NCI-H146 treated with DMSO at 0.1 percent for 48 hours (cell line): ENCODE results near the gene ACACA.
"Not testable (repeated sequence)": the region's sequence is repeated elsewhere in the genome, so short reads cannot be mapped to it uniquely, and the experiment has no call there.

Experiments
- DNase-seq: peaks from one replicate; lab custom pipeline; 2025; ENCODE audit not compliant: unreplicated experiment; lab: John Stamatoyannopoulos, UW

Gene ACACA

DNA sequence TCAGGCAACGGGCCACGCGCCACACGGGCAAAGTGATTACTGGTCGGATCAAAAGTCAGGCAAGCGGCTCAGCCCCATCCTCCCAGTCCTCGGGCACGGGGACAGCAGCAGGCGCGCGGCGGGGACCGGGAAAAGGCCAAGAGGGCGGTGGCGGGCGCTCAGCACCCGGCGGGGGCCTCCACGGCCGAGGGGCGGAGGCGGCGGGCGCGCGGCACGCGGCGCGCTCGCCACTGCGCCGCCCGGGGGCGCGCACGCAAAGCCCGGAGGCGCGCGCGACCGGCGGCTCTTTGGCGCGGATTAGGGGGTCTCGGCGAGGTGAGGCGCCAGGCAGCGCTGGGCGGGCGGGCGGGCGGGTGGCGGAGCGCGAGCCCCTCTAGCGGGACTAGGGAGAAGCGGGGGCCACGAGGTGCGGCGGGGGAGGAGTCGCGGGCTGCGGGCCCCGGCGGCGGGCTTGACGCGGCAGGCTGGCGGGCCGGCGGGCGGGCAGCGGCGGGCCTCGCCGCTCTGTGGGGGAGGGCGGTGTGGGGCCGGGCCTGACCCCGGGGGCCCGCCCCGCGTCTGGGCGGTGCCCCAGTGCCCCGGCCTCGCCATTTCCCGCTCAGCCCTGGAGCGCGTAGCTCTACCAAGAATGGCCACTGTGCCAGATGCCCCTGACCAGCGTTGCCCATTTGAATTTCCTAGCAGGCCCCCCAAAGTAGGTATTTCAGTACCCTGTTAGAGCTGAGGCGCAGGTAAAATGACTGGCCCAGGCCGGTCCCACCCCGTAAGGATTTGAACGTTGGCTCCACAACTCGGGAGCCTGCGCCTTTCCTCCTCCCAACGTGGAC is at the start of gene ACACA, which contains the start of gene TADA2A:
ACACA (minus strand) TSS at position 202 of the 827 bp plus-strand sequence. CDS start 537 bp downstream, outside the sequence.
TADA2A (plus strand) TSS at position 252 of the 827 bp plus-strand sequence. CDS start 4,480 bp downstream, outside the sequence.
- DNase-seq = peak; percentile 45

- no peak for DNase-seq
These were observed 43.5 kb upstream of the ACACA start for GRCh38 chr17:37450112-37450511.

DNA sequence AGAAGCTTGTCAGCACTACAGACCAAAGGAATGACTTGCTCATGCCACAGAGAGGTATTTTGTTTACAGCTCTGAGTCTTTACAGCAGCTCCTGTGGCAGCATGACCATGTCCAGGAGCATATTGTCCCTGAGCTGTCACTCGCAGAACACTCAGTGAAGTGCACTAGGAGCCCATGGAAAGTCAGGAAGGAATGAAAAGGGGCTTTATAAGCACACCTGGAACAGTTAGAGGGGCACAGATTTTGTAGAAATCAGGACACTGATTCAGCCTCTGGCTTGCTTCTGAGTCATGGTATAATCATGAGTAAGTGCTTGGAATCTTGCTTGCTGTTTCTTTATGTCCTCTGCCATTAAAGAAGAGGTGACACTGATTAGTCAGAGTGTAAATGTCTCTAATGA is 41.0 kb upstream of the ACACA start:
- no peak for DNase-seq

GRCh38 chr17:37446027-37446426 is 39.4 kb upstream of the ACACA start:
- DNase-seq = peak; percentile 14

DNA sequence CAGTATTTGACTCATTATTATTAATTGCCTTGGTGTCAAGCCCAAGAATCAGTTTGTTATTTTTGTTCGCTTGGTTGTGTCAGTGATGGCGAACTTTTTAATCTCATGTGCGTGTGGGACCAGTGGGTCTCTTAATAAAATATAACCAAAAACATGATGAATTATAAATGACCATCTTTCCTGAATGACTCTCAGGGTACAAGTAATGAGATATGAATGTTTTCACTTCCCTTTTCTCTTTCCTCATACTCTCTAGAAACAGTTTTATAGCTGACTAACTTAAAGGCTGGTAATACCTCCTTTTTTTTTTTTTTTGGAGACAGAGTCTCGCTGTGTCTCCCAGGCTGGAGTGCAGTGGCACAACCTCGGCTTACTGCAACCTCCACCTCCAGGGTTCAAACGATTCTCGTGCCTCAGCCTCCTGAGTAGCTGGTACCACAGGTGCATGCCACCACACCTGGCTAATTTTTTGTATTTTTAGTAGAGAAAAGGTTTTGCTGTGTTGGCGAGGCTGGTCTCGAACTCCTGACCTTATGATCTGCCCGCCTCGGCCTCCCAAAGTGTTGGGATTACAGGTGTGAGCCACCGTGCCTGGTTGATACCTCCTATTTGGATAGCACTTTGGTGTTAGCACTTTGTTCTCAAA is 34.9 kb upstream of the ACACA start:
- DNase-seq = not testable (repeated sequence)

DNA sequence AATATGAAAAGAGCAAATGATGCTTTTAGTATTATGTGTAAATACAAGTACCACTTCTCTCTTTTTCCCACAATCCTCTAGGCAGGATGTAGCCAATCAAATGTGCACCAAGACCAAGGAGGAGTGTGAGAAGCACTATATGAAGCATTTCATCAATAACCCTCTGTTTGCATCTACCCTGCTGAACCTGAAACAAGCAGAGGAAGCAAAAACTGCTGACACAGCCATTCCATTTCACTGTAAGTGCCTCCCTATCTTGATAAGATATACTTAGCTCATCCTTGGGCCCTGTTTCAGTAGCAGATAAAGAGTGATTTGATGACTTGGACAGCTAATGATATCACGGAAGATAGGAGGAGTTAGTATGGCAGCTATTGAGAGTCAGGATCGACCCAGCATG is 33.8 kb upstream of the ACACA start:
- no peak for DNase-seq

DNA sequence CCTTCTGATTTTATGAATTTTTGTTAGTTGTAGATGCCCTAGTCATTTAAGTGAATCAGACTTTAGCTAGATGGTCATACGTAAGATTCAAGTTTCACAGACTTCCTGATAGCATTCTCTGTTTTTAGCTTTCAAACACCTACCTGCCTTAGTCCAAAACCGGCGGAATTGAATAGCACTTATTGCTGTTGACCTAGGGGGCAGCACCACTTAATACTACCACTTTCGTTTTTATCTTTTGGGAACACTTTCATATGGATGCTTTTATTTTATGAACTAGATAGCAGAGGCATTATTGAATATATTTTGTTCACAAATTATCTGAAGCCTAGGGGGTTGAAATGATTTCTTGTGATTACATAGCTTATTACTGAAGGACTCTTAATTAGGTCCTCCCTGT is 31.5 kb upstream of the ACACA start:
- DNase-seq = no peak

DNA sequence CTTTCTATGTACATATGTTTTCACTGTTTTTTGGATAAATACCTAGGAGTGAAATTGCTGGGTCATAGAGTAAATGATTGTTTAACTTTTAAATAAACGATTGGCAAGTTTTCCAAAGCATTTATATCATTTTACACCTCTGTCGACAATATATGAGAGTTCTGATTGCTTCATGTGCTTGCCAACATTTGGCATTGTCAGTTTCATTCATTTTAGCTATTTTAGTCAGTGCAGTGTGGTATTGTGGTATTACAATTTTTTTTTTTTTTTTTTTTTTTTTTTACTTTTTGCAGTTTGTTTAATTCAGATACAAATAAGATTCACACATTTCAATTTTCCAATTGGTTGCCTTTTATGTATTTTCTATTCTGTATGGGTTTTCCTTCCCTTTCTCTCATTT is 26.0 kb upstream of the ACACA start:
- DNase-seq = no peak

DNA sequence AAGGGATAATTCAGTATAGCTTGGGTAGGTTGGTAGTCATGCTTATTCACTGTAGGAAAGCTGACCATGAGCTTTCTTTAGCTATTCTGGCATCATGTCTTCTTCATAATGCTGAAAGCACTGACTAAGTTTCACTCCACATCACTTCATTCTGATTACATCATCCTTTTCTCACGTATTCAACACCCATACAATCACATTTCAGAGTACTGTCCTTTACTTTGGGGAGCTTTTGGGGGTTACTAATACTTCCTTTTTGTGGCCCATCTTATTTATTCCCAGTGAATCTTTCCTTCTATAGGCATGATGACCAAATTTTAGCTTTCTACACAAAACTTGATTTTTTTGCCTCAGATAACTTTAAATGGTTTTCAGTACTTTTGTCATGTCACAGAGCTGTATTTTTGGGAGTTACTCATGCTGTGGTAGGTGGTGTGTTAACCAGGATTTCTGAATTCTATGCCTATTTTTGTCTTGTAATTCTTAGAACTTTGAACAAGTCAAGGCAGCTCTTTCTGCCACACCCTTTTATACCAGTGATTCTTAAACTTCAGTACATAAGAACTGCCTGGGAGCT is 23.5 kb upstream of the ACACA start:
- no peak for DNase-seq

- DNase-seq = no peak
These were observed 22.8 kb upstream of the ACACA start for GRCh38 chr17:37429453-37429852.

GRCh38 chr17:37429039-37429438 is 22.4 kb upstream of the ACACA start:
- DNase-seq = no peak

DNA sequence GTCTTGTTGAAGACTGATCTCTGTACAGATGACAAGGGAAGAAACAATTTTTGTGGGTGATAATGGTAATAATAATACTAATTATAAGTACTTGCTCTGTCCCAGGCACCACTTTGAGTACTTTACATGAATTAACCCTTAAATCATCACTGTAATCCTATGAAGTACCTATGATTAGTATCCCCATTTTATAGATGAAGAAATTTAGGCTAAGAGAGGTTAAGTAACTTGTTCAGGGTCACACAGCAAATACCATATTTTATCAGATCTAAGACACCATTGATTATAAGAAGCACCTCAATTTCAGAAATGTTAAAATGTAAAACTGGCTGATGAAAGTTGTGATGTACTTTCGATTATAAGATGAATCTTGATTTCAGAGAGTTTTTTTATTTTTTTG is 18.6 kb upstream of the ACACA start:
- no peak for DNase-seq

DNA sequence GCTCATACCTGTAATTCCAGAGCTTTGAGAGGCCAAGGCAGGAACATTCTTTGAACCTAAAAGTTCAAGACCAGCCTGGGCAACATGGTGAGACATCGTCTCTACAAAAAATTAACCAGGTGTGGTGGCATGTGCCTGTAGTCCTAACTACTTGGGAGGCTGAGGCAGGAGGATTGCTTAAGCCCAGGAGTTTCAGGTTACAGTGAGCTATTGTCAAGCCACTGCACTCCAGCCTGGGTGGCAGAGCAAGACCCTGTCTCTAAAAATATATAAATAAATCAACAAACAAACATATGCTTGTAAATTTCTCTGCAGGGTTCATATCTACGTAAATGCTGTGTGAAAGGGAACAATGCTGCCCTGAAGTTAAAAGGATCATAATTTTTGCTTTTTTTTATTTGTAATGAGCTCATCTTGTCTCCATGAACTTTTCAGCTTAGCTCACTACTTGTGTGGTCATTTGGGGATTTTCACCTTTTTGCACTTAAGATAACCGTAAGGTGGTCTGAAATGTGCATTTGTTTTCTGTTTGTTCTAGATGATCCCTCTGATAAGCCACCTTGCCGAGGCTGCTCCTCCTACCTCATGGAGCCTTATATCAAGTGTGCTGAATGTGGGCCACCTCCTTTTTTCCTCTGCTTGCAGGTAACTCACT is 16.5 kb upstream of the ACACA start:
- DNase-seq = no peak

DNA sequence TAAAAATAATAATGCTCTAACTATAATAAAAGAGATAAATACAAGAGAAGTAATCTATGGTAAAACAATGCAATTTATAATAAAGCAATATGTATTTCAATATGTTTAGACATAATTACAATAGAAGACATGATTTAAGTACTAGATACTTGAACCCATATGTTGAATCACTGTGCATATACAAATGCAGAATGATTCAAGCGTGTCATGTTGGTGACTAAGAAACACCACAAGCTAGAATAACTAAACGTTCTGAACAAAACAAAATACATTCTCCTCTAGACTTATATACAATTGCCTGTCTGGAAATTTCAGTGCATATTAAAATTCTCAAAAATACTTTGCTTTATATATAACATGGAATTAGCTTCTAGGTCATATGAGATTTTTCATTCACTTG is 11.2 kb upstream of the ACACA start:
- DNase-seq = no peak

- DNase-seq = no peak
These were observed 7.4 kb upstream of the ACACA start for GRCh38 chr17:37413875-37414519.

DNA sequence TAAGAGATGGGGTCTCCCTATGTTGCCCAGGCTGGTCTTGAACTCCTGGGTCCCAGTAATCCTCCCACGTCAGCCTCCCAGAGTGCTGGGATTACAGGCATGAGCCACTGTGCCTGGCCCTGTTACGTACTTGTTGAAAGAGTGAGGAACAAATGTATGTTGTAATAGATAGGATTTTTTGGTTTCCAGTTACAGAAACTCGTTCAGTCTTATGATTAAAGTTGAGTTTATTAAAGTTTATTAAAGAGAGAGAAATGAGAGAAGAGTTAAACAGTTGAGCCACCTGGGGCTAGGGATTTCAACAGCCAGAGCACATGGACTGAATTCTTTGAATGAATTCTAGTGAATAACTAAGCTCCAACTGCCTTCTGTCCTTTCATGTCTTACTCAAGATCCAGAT is 3.7 kb upstream of the ACACA start:
- no peak for DNase-seq

GRCh38 chr17:37408145-37408479 is 1.5 kb upstream of the ACACA start:
- DNase-seq = not testable (repeated sequence)

DNA sequence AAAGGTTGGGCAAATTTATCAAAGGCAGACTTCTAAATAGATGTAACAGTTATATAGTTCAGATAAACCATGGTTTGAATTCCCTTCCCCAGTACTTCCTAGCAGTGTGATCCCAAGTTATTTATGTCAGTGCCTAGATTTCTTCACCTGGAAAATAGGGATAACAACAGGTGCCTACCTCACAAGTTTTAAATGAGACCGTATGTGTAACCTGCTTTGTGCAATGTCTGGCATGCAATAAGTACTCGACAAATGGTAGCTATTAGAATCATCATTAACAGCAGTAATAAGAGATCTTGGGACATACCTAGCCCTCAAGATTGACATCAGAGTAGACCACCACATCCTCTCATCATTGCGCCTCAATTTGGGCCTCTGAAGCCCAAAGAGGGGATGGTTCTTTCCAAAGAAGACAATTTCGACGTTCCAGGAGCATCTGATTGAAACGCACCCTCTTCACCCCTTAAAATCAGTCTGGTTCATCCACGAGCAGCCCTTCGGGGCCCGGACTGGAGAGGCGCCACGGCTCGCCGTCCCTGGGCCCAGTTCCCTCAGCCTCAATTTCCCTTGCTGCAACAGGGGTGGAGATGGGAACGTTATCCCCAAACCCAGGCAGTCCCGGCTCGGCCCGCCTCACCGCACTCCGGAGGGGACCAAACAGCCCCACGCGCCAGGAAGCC is 541 bp downstream of the ACACA start:
- peak; percentile 17 for DNase-seq

- DNase-seq = not testable (repeated sequence)
These were observed 1.1 kb downstream of the ACACA start for GRCh38 chr17:37405522-37405921.

DNA sequence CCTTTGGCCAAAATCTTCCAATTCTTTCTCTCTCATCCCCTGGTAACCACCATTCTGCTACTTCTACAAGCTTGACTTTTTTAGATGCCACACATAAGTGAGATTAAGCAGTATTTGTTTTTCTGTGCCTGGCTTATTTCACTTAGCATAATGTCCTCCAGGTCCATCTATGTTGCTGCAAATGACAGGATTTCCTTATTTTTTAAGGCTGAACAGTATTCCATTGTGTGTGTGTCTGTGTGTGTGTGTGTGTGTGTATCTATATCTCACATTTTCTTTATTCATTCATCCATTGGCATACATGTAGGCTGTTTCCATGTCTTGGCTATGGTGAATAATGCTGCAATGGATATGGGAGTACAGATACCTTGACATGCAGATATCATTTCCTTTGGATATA is 6.1 kb downstream of the ACACA start:
- no peak for DNase-seq
